ENCODE measurements around the gene EDEM1. TPM values are rescaled to one million over a fixed set of nuclear protein-coding genes. Genes with fewer than 3 reads are reported as not detected.

EDEM1 gene
- total RNA-seq, 1 experiment from 2014 or later: 51.3 TPM

GRCh38 chr3:5264093-5264600, 76.6 kb downstream of the EDEM1 start:
- Histone ChIP-seq H3K36me3 (ENCODE audit: control insufficient read depth, insufficient read depth, low read length) (no peaks in the 10 kb centered on the region), H3K4me3 (ENCODE audit: low read depth, low read length) (no peak overlapping the region), H3K27me3 (replicated peaks; ENCODE audit: control insufficient read depth, insufficient read depth, low read length) (no peaks in the 10 kb centered on the region), H3K4me1 (0 out of 2 replicates have a peak, but pooled peaks cover 5% of the 10 kb centered on the region), H3K9me3 (no peaks in the 10 kb centered on the region)
- ChIA-PET CTCF (no interaction called here), POLR2A (no interaction called here)
- intact Hi-C loops (cut with micrococcal nuclease; ENCODE audit: unreplicated experiment): no loop called here
- Mint-ChIP-seq H3K4me1 (ENCODE audit: low read depth, unreplicated experiment) (peaks cover 9% of the 10 kb centered on the region), H3K4me3 (ENCODE audit: unreplicated experiment) (no peak overlapping the region), H3K9me3 (ENCODE audit: unreplicated experiment) (no peaks in the 10 kb centered on the region), H3K36me3 (ENCODE audit: insufficient read depth, unreplicated experiment) (no peaks in the 10 kb centered on the region), H3K27me3 (ENCODE audit: insufficient read depth, unreplicated experiment) (no peaks in the 10 kb centered on the region), H3K27ac (ENCODE audit: unreplicated experiment) (no peak overlapping the region)
- DNase-seq: no peak
- TF ChIP-seq, protein P1, sequence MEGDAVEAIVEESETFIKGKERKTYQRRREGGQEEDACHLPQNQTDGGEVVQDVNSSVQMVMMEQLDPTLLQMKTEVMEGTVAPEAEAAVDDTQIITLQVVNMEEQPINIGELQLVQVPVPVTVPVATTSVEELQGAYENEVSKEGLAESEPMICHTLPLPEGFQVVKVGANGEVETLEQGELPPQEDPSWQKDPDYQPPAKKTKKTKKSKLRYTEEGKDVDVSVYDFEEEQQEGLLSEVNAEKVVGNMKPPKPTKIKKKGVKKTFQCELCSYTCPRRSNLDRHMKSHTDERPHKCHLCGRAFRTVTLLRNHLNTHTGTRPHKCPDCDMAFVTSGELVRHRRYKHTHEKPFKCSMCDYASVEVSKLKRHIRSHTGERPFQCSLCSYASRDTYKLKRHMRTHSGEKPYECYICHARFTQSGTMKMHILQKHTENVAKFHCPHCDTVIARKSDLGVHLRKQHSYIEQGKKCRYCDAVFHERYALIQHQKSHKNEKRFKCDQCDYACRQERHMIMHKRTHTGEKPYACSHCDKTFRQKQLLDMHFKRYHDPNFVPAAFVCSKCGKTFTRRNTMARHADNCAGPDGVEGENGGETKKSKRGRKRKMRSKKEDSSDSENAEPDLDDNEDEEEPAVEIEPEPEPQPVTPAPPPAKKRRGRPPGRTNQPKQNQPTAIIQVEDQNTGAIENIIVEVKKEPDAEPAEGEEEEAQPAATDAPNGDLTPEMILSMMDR (IDR thresholded peaks at IDR 0.05; ENCODE audit: insufficient read depth in 1 of 2, low read depth in 1 of 2, low read length in 1 of 2, severe bottlenecking in 1 of 2, unreplicated experiment in 1 of 2): no peak
- no TSS peak for BruUV-seq (replicated peaks)

DNA sequence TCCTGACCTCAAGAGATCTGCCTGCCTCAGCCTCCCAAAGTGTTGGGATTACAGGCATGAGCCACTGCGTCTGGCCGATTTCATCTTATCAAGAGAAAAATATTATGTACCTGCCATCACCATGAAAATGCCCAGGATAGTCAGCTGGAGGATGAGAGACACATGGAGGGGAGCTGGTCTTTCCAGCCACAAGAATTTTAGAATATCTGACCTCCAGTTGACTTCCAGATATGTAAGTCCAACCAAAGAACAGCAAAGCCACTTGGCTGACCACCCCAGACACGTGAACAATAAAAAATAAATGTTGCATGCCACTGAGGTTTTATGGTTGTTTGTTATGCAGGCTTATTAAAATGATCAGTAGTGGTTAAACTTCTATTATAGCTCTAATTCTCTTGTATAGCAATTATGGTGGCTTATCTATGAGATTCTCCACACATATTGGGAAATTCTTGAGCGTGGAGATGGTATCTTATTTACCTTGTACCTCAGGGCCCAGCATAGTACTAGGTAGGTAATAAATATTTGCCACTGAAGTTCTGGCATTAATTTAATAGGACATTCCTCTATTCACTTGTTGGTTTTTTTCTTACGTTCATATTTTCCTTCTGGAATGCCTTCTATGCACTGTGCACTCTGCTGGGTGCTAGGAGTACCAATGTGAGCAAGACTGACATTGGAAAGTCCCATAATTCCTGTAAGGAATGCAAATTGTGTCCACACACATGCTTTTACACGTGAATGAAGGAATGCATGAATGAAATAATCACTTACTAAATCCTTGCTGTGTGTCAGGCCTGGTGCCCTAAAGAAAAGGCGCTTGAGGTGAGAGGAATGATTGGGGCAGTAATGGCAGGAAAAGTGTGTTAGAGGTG, 77.6 kb downstream of the EDEM1 start:
- no peak overlapping the region for H3K27ac Mint-ChIP-seq (ENCODE audit: unreplicated experiment)
- no peak overlapping the region for H3K4me3 Mint-ChIP-seq (ENCODE audit: unreplicated experiment)
- no peaks in the 10 kb centered on the region for H3K36me3 Mint-ChIP-seq (ENCODE audit: insufficient read depth, unreplicated experiment)
- no TSS peak for BruUV-seq (replicated peaks)
- Histone ChIP-seq H3K36me3 (ENCODE audit: control insufficient read depth, insufficient read depth, low read length) (no peaks in the 10 kb centered on the region), H3K9me3 (no peaks in the 10 kb centered on the region), H3K4me3 (ENCODE audit: low read depth, low read length) (no peak overlapping the region), H3K4me1 (0 out of 2 replicates have a peak, but pooled peaks cover 5% of the 10 kb centered on the region), H3K27me3 (replicated peaks; ENCODE audit: control insufficient read depth, insufficient read depth, low read length) (no peaks in the 10 kb centered on the region)
- TF ChIP-seq, protein P1 (IDR thresholded peaks at IDR 0.05; ENCODE audit: insufficient read depth in 1 of 2, low read depth in 1 of 2, low read length in 1 of 2, severe bottlenecking in 1 of 2, unreplicated experiment in 1 of 2): no peak
- no peaks in the 10 kb centered on the region for H3K9me3 Mint-ChIP-seq (ENCODE audit: unreplicated experiment)
- CTCF ChIA-PET: no interaction called here
- DNase-seq: no peak
- peaks cover 9% of the 10 kb centered on the region for H3K4me1 Mint-ChIP-seq (ENCODE audit: low read depth, unreplicated experiment)
- POLR2A ChIA-PET: no interaction called here
- intact Hi-C loops (cut with micrococcal nuclease; ENCODE audit: unreplicated experiment): no loop called here
- H3K27me3 Mint-ChIP-seq (ENCODE audit: insufficient read depth, unreplicated experiment): no peaks in the 10 kb centered on the region

GRCh38 chr3:5267252-5267651, 79.7 kb downstream of the EDEM1 start:
- H3K9me3 Mint-ChIP-seq (ENCODE audit: unreplicated experiment): no peaks in the 10 kb centered on the region
- peaks cover 9% of the 10 kb centered on the region for H3K4me1 Mint-ChIP-seq (ENCODE audit: low read depth, unreplicated experiment)
- CTCF ChIA-PET: no interaction called here
- no peak overlapping the region for H3K27ac Mint-ChIP-seq (ENCODE audit: unreplicated experiment)
- BruUV-seq (replicated peaks): no TSS peak
- no peak overlapping the region for H3K4me3 Mint-ChIP-seq (ENCODE audit: unreplicated experiment)
- H3K27me3 Mint-ChIP-seq (ENCODE audit: insufficient read depth, unreplicated experiment): no peaks in the 10 kb centered on the region
- Histone ChIP-seq H3K36me3 (ENCODE audit: control insufficient read depth, insufficient read depth, low read length) (no peaks in the 10 kb centered on the region), H3K4me3 (ENCODE audit: low read depth, low read length) (no peak overlapping the region), H3K4me1 (0 out of 2 replicates have a peak, but pooled peaks cover 5% of the 10 kb centered on the region), H3K9me3 (no peaks in the 10 kb centered on the region), H3K27me3 (replicated peaks; ENCODE audit: control insufficient read depth, insufficient read depth, low read length) (no peaks in the 10 kb centered on the region)
- TF ChIP-seq, protein P1 (IDR thresholded peaks at IDR 0.05; ENCODE audit: insufficient read depth in 1 of 2, low read depth in 1 of 2, low read length in 1 of 2, severe bottlenecking in 1 of 2, unreplicated experiment in 1 of 2): no peak
- H3K36me3 Mint-ChIP-seq (ENCODE audit: insufficient read depth, unreplicated experiment): no peaks in the 10 kb centered on the region
- intact Hi-C loops (cut with micrococcal nuclease; ENCODE audit: unreplicated experiment): no loop called here
- no peak for DNase-seq
- POLR2A ChIA-PET: no interaction called here

Data from Caco-2 (cell line).